HG03103 (cell line): ENCODE measurements around the gene ANKS6.

Experiments
- ATAC-seq: cut with Tn5 transposase; IDR thresholded peaks from one replicate; pipeline ENCODE4 v1.9.1; 2021; ENCODE audit warnings: low read depth; ENCODE audit not compliant: unreplicated experiment

ANKS6 gene

GRCh38 chr9:98742325-98743280 is 53.8 kb downstream of the ANKS6 start:
- ATAC-seq = no peak

- ATAC-seq = no peak
Observed at GRCh38 chr9:98740226-98740881, 56.0 kb downstream of the ANKS6 start.

- no peak for ATAC-seq
Observed at GRCh38 chr9:98738741-98739140, 57.6 kb downstream of the ANKS6 start.

GRCh38 chr9:98736226-98736625 is 60.1 kb downstream of the ANKS6 start:
- no peak for ATAC-seq

GRCh38 chr9:98732801-98733200 is 63.6 kb downstream of the ANKS6 start:
- ATAC-seq = no peak

GRCh38 chr9:98732091-98732490 is 64.3 kb downstream of the ANKS6 start:
- no peak for ATAC-seq

GRCh38 chr9:98730871-98731270 is 65.5 kb downstream of the ANKS6 start:
- no peak for ATAC-seq

- ATAC-seq = no peak
Observed at GRCh38 chr9:98728500-98728899, 67.9 kb downstream of the ANKS6 start.

- no peak for ATAC-seq
Observed at GRCh38 chr9:98727428-98727827, 68.9 kb downstream of the ANKS6 start.

GRCh38 chr9:98726735-98727134 is 69.6 kb downstream of the ANKS6 start:
- no peak for ATAC-seq

GRCh38 chr9:98724810-98725530 is 71.4 kb downstream of the ANKS6 start:
- no peak for ATAC-seq

- no peak for ATAC-seq
Observed at GRCh38 chr9:98721643-98722042, 74.7 kb downstream of the ANKS6 start.

GRCh38 chr9:98720402-98720801 is 76.0 kb downstream of the ANKS6 start:
- no peak for ATAC-seq

- ATAC-seq = no peak
Observed at GRCh38 chr9:98719055-98719454, 77.3 kb downstream of the ANKS6 start.

- no peak for ATAC-seq
Observed at GRCh38 chr9:98714833-98715232, 81.5 kb downstream of the ANKS6 start.

- no peak for ATAC-seq
Observed at GRCh38 chr9:98712987-98713386, 83.4 kb downstream of the ANKS6 start.

GRCh38 chr9:98709968-98710965 is 86.1 kb downstream of the ANKS6 start:
- no peak for ATAC-seq

- no peak for ATAC-seq
Observed at GRCh38 chr9:98708933-98709911, 87.1 kb downstream of the ANKS6 start, which contains the start of gene GABBR2. GABBR2 (minus strand) TSS chr9:98708935; CDS start chr9:98708737, 198 bp downstream.
